ENCODE results near the gene TTC27. TPM values are rescaled to one million over a fixed set of nuclear protein-coding genes. Genes with fewer than 3 reads are reported as not detected.

TTC27 gene
- total and polyA plus RNA-seq, 10 of the 15 experiments (the other 5 are each of a cell fraction or from before 2014, with no cell fraction given): 20.4 to 34.9 (median 26.0) TPM

DNA sequence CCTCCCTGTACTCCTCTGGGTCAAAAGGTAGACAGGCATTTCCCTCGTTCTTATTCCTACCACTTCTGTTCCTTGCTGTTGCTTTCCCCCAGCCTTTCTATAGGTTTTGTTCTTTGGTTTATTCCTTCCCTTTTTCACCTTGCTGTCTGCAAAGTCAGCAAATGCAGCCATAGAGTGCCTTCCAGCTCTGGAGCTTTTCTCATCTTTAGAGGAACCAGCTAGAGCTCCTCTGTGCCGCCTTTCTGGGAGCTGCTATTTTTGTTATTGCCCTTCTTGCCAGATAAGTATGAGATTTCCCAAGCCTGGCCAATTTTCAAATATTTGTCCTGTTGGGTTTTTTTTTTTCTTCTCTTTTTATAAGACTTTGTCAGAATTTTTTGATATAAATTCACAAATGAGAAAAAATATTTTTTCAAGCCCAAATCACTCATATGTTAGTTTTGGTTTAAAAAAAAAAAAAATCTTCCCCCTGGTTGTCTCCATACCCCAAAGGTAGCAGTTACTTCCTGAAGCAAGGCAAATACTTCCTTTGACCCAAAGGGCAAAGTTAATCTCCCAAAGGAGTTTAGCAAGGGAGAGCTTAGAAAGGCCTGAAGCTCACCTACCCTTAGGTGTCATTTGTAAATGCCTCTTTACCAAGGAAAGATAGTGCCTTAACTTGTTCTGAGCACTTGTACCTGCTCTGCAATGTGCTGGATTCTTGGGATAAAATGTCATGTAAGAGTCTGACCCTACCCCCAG, 5.1 kb upstream of the TTC27 start:
- intact Hi-C loops (cut with micrococcal nuclease; ENCODE audit: unreplicated experiment) (no loop called here), in situ Hi-C loops (cut with MboI) (no loop called here)
- no TSS peak for BruUV-seq (replicated peaks)
- FAIRE-seq (no peak), ATAC-seq (no peak), DNase-seq (ENCODE audit: low read depth, low spot score) (no peak)
- H2AFZ ChIP-seq (ENCODE audit: control insufficient read depth, low read depth, low read length): no peak overlapping the region
- POLR2A ChIA-PET: interaction anchor here (0.5 to 0.7 kb wide), 2 partner anchors 88 to 94 kb away, joined by 4 to 5 read pairs; no protein-coding TSS in a partner anchor
- WGBS (ENCODE audit: insufficient coverage, insufficient replicate concordance, low lambda C conversion rate, missing lambda C conversion rate): 91% methylated on average over 2 of the region's 2 CpGs
- no peak overlapping the region for H3K4me2 ChIP-seq (ENCODE audit: control insufficient read depth, insufficient read depth)
- H3K36me3 ChIP-seq (ENCODE audit: control insufficient read depth in 2 of 2, insufficient read depth in 2 of 2, low read length in 1 of 2): peaks cover 2 to 11% of the 10 kb centered on the region in 2 experiments
- no peak for TF ChIP-seq BHLHE40 (IDR thresholded peaks at IDR 0.05; ENCODE audit: borderline replicate concordance in 1 of 2, low read depth in 2 of 2, low read length in 1 of 2)
- no peak for TF ChIP-seq TARDBP (IDR thresholded peaks at IDR 0.05; ENCODE audit: borderline replicate concordance)
- TF ChIP-seq NBN (IDR thresholded peaks at IDR 0.05): no peak
- TF ChIP-seq MTA3 (IDR thresholded peaks at IDR 0.05; ENCODE audit: borderline replicate concordance, low read length): no peak
- TF ChIP-seq ZBTB4 (CRISPR knock-in tag; IDR thresholded peaks at IDR 0.05): no peak
- TF ChIP-seq CREB1 (IDR thresholded peaks at IDR 0.05; ENCODE audit: low read depth): no peak
- no peaks in the 10 kb centered on the region for H3K9me3 ChIP-seq (replicated peaks; ENCODE audit: control insufficient read depth, insufficient read depth, low read length)
- no peaks in the 10 kb centered on the region for H3K27me3 ChIP-seq (replicated peaks in 1 of 2; ENCODE audit: control insufficient read depth in 2 of 2, insufficient read depth in 2 of 2, low read length in 1 of 2)
- no peaks in the 10 kb centered on the region for H3K79me2 ChIP-seq (ENCODE audit: control insufficient read depth, insufficient read depth, low read length)
- CTCF ChIA-PET: no interaction called here
- H3K4me3 ChIP-seq: no peak overlapping the region
- H3K27ac ChIP-seq (ENCODE audit: control insufficient read depth, insufficient read depth): no peak overlapping the region
- H3K9ac ChIP-seq (ENCODE audit: control insufficient read depth, insufficient read depth, low read length): no peak overlapping the region
- SMC1A ChIA-PET (ENCODE audit: uncharacterized antibody, unreplicated experiment): interaction anchor here (0.6 to 2.2 kb wide), 2 partner anchors 10 to 1361 kb away, joined by 3 to 5 read pairs; no protein-coding TSS in a partner anchor
- H4K20me1 ChIP-seq (ENCODE audit: control insufficient read depth, insufficient read depth): no peaks in the 10 kb centered on the region
- RAD21 ChIA-PET (ENCODE audit: unreplicated experiment): interaction anchor here (0.5 kb wide), 1 partner anchor 187 kb away, joined by 3 read pairs; no protein-coding TSS in a partner anchor
- peaks cover 2% of the 10 kb centered on the region; the same call in 1 of the 2 replicates for H3K4me1 ChIP-seq (ENCODE audit: control insufficient read depth, insufficient read depth, low read length)
